Neutrophil (primary cell): Measurements from ENCODE around the gene NCOA3.

Experiments used
- H3K27ac ChIP-seq: fragments of 200-600 bp; sonication (generic); 2 replicates; pipeline ENCODE4 v1.5.1; 2016; ENCODE audit warnings: mild to moderate bottlenecking, moderate library complexity
- H3K27me3 ChIP-seq: fragments of 200-600 bp; sonication (generic); 2 replicates; pipeline ENCODE4 v1.6.0; 2016; ENCODE audit warnings: mild to moderate bottlenecking
- H3K36me3 ChIP-seq: fragments of 200-600 bp; sonication (generic); 2 replicates; pipeline ENCODE4 v1.5.1; 2017
- H3K4me1 ChIP-seq, 2 experiments: fragments of 200-600 bp in 1 of 2; sonication (generic) in 1 of 2; 1 replicate in 1 of 2; 2 replicates in 1 of 2; pipeline versions ENCODE4 v1.5.1 to v1.6.1; 2013 to 2016; ENCODE audit warnings: low read depth in 1 of 2, low read length in 1 of 2, mild to moderate bottlenecking in 1 of 2, moderate library complexity in 1 of 2; ENCODE audit not compliant: control insufficient read depth in 1 of 2, insufficient read depth in 1 of 2
- H3K4me3 ChIP-seq, 2 experiments: fragments of 200-600 bp in 1 of 2; sonication (generic) in 1 of 2; 1 replicate in 1 of 2; 2 replicates in 1 of 2; pipeline ENCODE4 v1.5.1; 2013 to 2016; ENCODE audit warnings: low read depth in 1 of 2, low read length in 1 of 2, mild to moderate bottlenecking in 1 of 2, moderate library complexity in 1 of 2
- H3K9me3 ChIP-seq: fragments of 200-600 bp; sonication (generic); 2 replicates; pipeline ENCODE4 v1.5.1; 2016
- TF ChIP-seq, protein P1 (sequence below): fragments of 200-600 bp; sonication (generic); IDR thresholded peaks from 2 replicates; pipeline ENCODE4 v1.5.1; 2016; ENCODE audit warnings: antibody characterized with exemption

Gene NCOA3

GRCh38 chr20:47627540-47627939 is 125.9 kb downstream of the NCOA3 start:
- TF ChIP-seq, protein P1, sequence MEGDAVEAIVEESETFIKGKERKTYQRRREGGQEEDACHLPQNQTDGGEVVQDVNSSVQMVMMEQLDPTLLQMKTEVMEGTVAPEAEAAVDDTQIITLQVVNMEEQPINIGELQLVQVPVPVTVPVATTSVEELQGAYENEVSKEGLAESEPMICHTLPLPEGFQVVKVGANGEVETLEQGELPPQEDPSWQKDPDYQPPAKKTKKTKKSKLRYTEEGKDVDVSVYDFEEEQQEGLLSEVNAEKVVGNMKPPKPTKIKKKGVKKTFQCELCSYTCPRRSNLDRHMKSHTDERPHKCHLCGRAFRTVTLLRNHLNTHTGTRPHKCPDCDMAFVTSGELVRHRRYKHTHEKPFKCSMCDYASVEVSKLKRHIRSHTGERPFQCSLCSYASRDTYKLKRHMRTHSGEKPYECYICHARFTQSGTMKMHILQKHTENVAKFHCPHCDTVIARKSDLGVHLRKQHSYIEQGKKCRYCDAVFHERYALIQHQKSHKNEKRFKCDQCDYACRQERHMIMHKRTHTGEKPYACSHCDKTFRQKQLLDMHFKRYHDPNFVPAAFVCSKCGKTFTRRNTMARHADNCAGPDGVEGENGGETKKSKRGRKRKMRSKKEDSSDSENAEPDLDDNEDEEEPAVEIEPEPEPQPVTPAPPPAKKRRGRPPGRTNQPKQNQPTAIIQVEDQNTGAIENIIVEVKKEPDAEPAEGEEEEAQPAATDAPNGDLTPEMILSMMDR, result no peak
- Histone ChIP-seq H3K4me1 (no peaks in the 10 kb centered on the region), H3K4me3 (no peak overlapping the region), H3K27me3 (no peaks in the 10 kb centered on the region), H3K36me3 (peaks cover 78% of the 10 kb centered on the region), H3K27ac (no peak overlapping the region), H3K9me3 (no peaks in the 10 kb centered on the region)

DNA sequence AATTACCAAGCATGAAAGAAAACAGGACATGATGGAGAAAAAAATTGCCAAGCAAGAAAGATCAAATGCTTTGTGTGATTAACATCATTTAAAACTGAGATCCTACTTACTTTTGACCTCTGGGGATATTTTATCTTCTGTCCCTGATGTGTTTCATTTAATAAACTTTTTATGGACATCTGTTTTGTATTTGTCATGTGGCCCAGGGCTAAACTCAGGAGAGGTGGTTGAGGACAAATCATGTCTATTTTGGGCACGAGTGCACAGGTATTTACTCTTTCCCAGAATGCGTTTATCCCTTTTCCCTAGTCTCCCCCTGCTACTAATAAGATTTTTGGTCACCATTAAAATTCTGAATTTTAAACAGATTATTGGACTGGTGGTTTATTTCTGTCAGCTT is 128.2 kb downstream of the NCOA3 start:
- H3K27me3 ChIP-seq, result no peaks in the 10 kb centered on the region
- no peak overlapping the region for H3K4me3 ChIP-seq
- no peaks in the 10 kb centered on the region for H3K9me3 ChIP-seq
- H3K4me1 ChIP-seq, result no peaks in the 10 kb centered on the region
- TF ChIP-seq, protein P1, result no peak
- no peak overlapping the region for H3K27ac ChIP-seq
- peaks cover 78% of the 10 kb centered on the region for H3K36me3 ChIP-seq

GRCh38 chr20:47631078-47631477 is 129.4 kb downstream of the NCOA3 start:
- TF ChIP-seq, protein P1, result no peak

GRCh38 chr20:47635256-47635655 is 133.6 kb downstream of the NCOA3 start:
- H3K4me1 ChIP-seq, result no peaks in the 10 kb centered on the region
- no peak overlapping the region for H3K4me3 ChIP-seq
- peaks cover 96% of the 10 kb centered on the region for H3K36me3 ChIP-seq
- TF ChIP-seq, protein P1, result no peak
- no peaks in the 10 kb centered on the region for H3K27me3 ChIP-seq
- H3K9me3 ChIP-seq, result no peaks in the 10 kb centered on the region
- no peak overlapping the region for H3K27ac ChIP-seq

More at GRCh38 chr20:47631078-47631477, 129.4 kb downstream of the NCOA3 start:
- Histone ChIP-seq H3K27me3 (no peaks in the 10 kb centered on the region), H3K36me3 (peaks cover 80% of the 10 kb centered on the region), H3K9me3 (no peaks in the 10 kb centered on the region), H3K4me3 (no peak overlapping the region), H3K27ac (no peak overlapping the region), H3K4me1 (no peaks in the 10 kb centered on the region)

- TF ChIP-seq, protein P1, result no peak
- Histone ChIP-seq H3K27ac (no peak overlapping the region), H3K4me1 (no peaks in the 10 kb centered on the region), H3K4me3 (no peak overlapping the region), H3K9me3 (no peaks in the 10 kb centered on the region), H3K27me3 (no peaks in the 10 kb centered on the region), H3K36me3 (peaks cover 95% of the 10 kb centered on the region)
These were observed 137.2 kb downstream of the NCOA3 start for GRCh38 chr20:47638851-47639250.

DNA sequence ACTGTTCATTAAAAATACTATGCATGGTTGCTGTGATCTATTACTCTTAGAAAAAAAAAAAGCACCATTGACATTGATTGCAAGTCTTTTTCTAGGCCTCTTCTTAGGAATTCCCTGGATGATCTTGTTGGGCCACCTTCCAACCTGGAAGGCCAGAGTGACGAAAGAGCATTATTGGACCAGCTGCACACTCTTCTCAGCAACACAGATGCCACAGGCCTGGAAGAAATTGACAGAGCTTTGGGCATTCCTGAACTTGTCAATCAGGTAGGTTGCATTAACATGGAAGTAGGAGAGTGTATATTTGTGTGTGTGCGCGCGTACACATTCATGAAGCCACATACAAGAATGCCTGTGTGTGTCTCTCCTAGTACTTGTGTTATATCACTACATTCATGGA is 140.4 kb downstream of the NCOA3 start:
- Histone ChIP-seq H3K4me3 (no peak overlapping the region), H3K4me1 (no peaks in the 10 kb centered on the region), H3K27me3 (no peaks in the 10 kb centered on the region), H3K36me3 (peaks cover 92% of the 10 kb centered on the region), H3K9me3 (no peaks in the 10 kb centered on the region), H3K27ac (no peak overlapping the region)
- TF ChIP-seq, protein P1, result no peak
